H9 (cell line): ENCODE measurements around the gene MRTO4. TPM values are rescaled to one million over a fixed set of nuclear protein-coding genes. Genes with fewer than 3 reads are reported as not detected.
"Not testable (repeated sequence)": the region's sequence is repeated elsewhere in the genome, so short reads cannot be mapped to it uniquely, and the experiment has no call there.

Source experiments
- DNase-seq: peaks from one replicate; pipeline ENCODE4 v3.0.0-alpha.2; 2017
- H2AFZ ChIP-seq: one replicate; pipeline ENCODE4 v1.6.1; 2013; ENCODE audit warnings: mild to moderate bottlenecking, low read length, control low read depth, moderate library complexity
- H2AK5ac ChIP-seq: 2 replicates; pipeline ENCODE4 v1.6.1; 2013; ENCODE audit warnings: low read length, control low read depth, mixed read lengths; ENCODE audit not compliant: insufficient read length
- H2BK120ac ChIP-seq: one replicate; pipeline ENCODE4 v1.6.1; 2013; ENCODE audit warnings: low read depth, mild to moderate bottlenecking, low read length, control low read depth, inconsistent platforms; ENCODE audit not compliant: poor library complexity, severe bottlenecking
- H2BK12ac ChIP-seq: 2 replicates; pipeline ENCODE4 v1.6.1; 2013; ENCODE audit warnings: low read length, control low read depth, mixed read lengths, low read depth; ENCODE audit not compliant: insufficient read length
- H2BK15ac ChIP-seq: 2 replicates; pipeline ENCODE4 v1.6.1; 2013; ENCODE audit warnings: low read depth, low read length, control low read depth
- H2BK20ac ChIP-seq: one replicate; pipeline ENCODE4 v1.6.1; 2013; ENCODE audit warnings: low read depth, mild to moderate bottlenecking, low read length, control low read depth, inconsistent platforms; ENCODE audit not compliant: poor library complexity, severe bottlenecking
- H2BK5ac ChIP-seq: 2 replicates; pipeline ENCODE4 v1.6.1; 2013; ENCODE audit warnings: low read length, control low read depth, mixed read lengths; ENCODE audit not compliant: insufficient read length
- H3K14ac ChIP-seq: 2 replicates; pipeline ENCODE4 v1.6.1; 2013; ENCODE audit warnings: low read length, control low read depth; ENCODE audit not compliant: insufficient read depth
- H3K18ac ChIP-seq: 2 replicates; pipeline ENCODE4 v1.6.1; 2013; ENCODE audit warnings: low read depth, mild to moderate bottlenecking, mixed read lengths, low read length, control low read depth; ENCODE audit not compliant: insufficient read length
- H3K23ac ChIP-seq: 2 replicates; pipeline ENCODE4 v1.6.1; 2013; ENCODE audit warnings: low read length, control low read depth, mixed read lengths, low read depth; ENCODE audit not compliant: insufficient read length
- H3K23me2 ChIP-seq: 2 replicates; pipeline ENCODE4 v1.6.1; 2013; ENCODE audit warnings: low read depth, mild to moderate bottlenecking, mixed read lengths, low read length, control low read depth; ENCODE audit not compliant: insufficient read length, poor library complexity, severe bottlenecking
- H3K27ac ChIP-seq: 2 replicates; pipeline ENCODE4 v1.5.1; 2013; ENCODE audit warnings: low read length, control low read depth, mixed read lengths, low read depth; ENCODE audit not compliant: insufficient read length
- H3K27me3 ChIP-seq: 2 replicates; pipeline ENCODE4 v1.6.1; 2013; ENCODE audit warnings: low read length, control low read depth, inconsistent platforms; ENCODE audit not compliant: insufficient read depth
- H3K4ac ChIP-seq: 2 replicates; pipeline ENCODE4 v1.6.1; 2013; ENCODE audit warnings: low read depth, mild to moderate bottlenecking, control low read depth, inconsistent platforms, low read length, moderate library complexity
- H3K4me1 ChIP-seq: 2 replicates; pipeline ENCODE4 v1.6.1; 2013; ENCODE audit warnings: low read length, control low read depth, inconsistent platforms; ENCODE audit not compliant: insufficient read depth
- H3K4me2 ChIP-seq: 2 replicates; pipeline ENCODE4 v1.6.1; 2013; ENCODE audit warnings: low read length, control low read depth, mixed read lengths; ENCODE audit not compliant: insufficient read length, insufficient read depth
- H3K56ac ChIP-seq: 2 replicates; pipeline ENCODE4 v1.6.1; 2013; ENCODE audit warnings: low read depth, mild to moderate bottlenecking, mixed read lengths, low read length, control low read depth; ENCODE audit not compliant: insufficient read length
- H3K79me1 ChIP-seq: 2 replicates; pipeline ENCODE4 v1.6.1; 2013; ENCODE audit warnings: low read depth, mild to moderate bottlenecking, moderate library complexity, low read length, control low read depth, inconsistent platforms; ENCODE audit not compliant: insufficient read depth, poor library complexity, severe bottlenecking
- H3K79me2 ChIP-seq: 2 replicates; pipeline ENCODE4 v1.6.1; 2013; ENCODE audit warnings: low read length, control low read depth, inconsistent platforms; ENCODE audit not compliant: insufficient read depth
- H3K9ac ChIP-seq: 2 replicates; pipeline ENCODE4 v1.6.1; 2013; ENCODE audit warnings: low read length, control low read depth, mixed read lengths; ENCODE audit not compliant: insufficient read length; ENCODE audit errors: extremely low read depth
- H3K9me3 ChIP-seq: one replicate; pipeline ENCODE4 v1.6.1; 2013; ENCODE audit warnings: low read depth, low read length, inconsistent platforms; ENCODE audit not compliant: control insufficient read depth
- H3T11ph ChIP-seq: one replicate; pipeline ENCODE4 v1.6.1; 2013; ENCODE audit warnings: mild to moderate bottlenecking, low read length, control low read depth, inconsistent platforms
- H4K20me1 ChIP-seq: one replicate; pipeline ENCODE4 v1.6.1; 2013; ENCODE audit not compliant: control insufficient read depth, insufficient read length, insufficient read depth
- H4K5ac ChIP-seq: 2 replicates; pipeline ENCODE4 v1.6.1; 2013; ENCODE audit warnings: low read depth, mild to moderate bottlenecking, mixed read lengths, low read length, control low read depth; ENCODE audit not compliant: insufficient read length
- H4K8ac ChIP-seq: replicated peaks from 2 replicates; pipeline ENCODE4 v1.6.1; 2013; ENCODE audit warnings: low read length, control low read depth, mixed read lengths, low read depth; ENCODE audit not compliant: insufficient read length
- H4K91ac ChIP-seq: 2 replicates; pipeline ENCODE4 v1.6.1; 2013; ENCODE audit warnings: low read depth, mild to moderate bottlenecking, moderate library complexity, mixed read lengths, low read length, control low read depth; ENCODE audit not compliant: insufficient read length
- H3K27ac Mint-ChIP-seq, 3 experiments: 2 replicates in 2 of 3; 3 replicates in 1 of 3; pipeline ENCODE4 v1.8.0; 2020 to 2021; ENCODE audit warnings: mixed read lengths in 3 of 3, mild to moderate bottlenecking in 1 of 3, moderate library complexity in 1 of 3
- H3K27me3 Mint-ChIP-seq: 2 replicates; pipeline ENCODE4 v1.8.0; 2021; ENCODE audit warnings: low read depth, mild to moderate bottlenecking, moderate library complexity, mixed read lengths
- H3K36me3 Mint-ChIP-seq, 3 experiments: 2 replicates in 2 of 3; 3 replicates in 1 of 3; pipeline ENCODE4 v1.8.0; 2020 to 2021; ENCODE audit warnings: low read depth in 3 of 3, mixed read lengths in 3 of 3; ENCODE audit not compliant: insufficient read depth in 1 of 3
- H3K4me1 Mint-ChIP-seq, 2 experiments: 2 replicates each; pipeline ENCODE4 v1.8.0; 2020; ENCODE audit warnings: mixed read lengths in 2 of 2
- H3K4me3 Mint-ChIP-seq, 2 experiments: 2 replicates in 1 of 2; 3 replicates in 1 of 2; pipeline ENCODE4 v1.8.0; 2020 to 2021; ENCODE audit warnings: mild to moderate bottlenecking in 2 of 2, mixed read lengths in 2 of 2, moderate library complexity in 1 of 2
- H3K9me3 Mint-ChIP-seq, 2 experiments: 2 replicates in 1 of 2; 3 replicates in 1 of 2; pipeline ENCODE4 v1.8.0; 2020; ENCODE audit warnings: mild to moderate bottlenecking in 2 of 2, mixed read lengths in 2 of 2, moderate library complexity in 1 of 2
- CTCF ChIP-seq: fragments of 200-600 bp; sonication (generic); conservative IDR thresholded peaks from 3 replicates; pipeline ENCODE4 v1.8.0; 2021; ENCODE audit warnings: antibody characterized with exemption, mild to moderate bottlenecking
- WGBS: extraction: QIAGEN DNeasy Blood & Tissue Kit; methylation state at CpG from one replicate; pipeline ENCODE4 v1.1.7; 2013; ENCODE audit warnings: missing lambda C conversion rate, low lambda C conversion rate, mixed read lengths; ENCODE audit not compliant: insufficient read length; ENCODE audit errors: extremely low coverage; 5-methylcytosine and 5-hydroxymethylcytosine counted together
- total RNA-seq: library from RNA; stranded (reverse); gene quantifications from 2 replicates; pipeline ENCODE4 v1.2.1, GENCODE V29; 2021

MRTO4 gene
- total RNA-seq, 1 experiment from 2014 or later, result 78.3 TPM

- Histone ChIP-seq H3K27me3 (no peaks in the 10 kb centered on the region), H3K23me2 (peaks cover 11% of the 10 kb centered on the region), H3K23ac (no peak overlapping the region), H3K79me2 (peaks cover 12% of the 10 kb centered on the region; the same call in 1 of the 2 replicates), H3T11ph (no peak overlapping the region), H4K8ac (no peak overlapping the region), H2BK20ac (no peak overlapping the region), H2BK15ac (no peak overlapping the region), H3K27ac (no peak overlapping the region), H3K79me1 (peaks cover 2% of the 10 kb centered on the region), H3K4ac (no peak overlapping the region), H2AK5ac (no peak overlapping the region), H2BK5ac (no peak overlapping the region), H3K4me2 (no peak overlapping the region), H3K4me1 (no peaks in the 10 kb centered on the region), H3K18ac (no peak overlapping the region), H2AFZ (no peak overlapping the region), H4K91ac (no peak overlapping the region), H3K56ac (no peak overlapping the region), H2BK12ac (no peak overlapping the region), H3K9me3 (no peaks in the 10 kb centered on the region), H3K9ac (no peak overlapping the region), H3K14ac (no peak overlapping the region), H2BK120ac (no peak overlapping the region), H4K5ac (no peak overlapping the region), H4K20me1 (no peaks in the 10 kb centered on the region)
- peaks cover 18 to 19% of the 10 kb centered on the region in 2 experiments for H3K4me1 Mint-ChIP-seq
- no peak overlapping the region for H3K4me3 Mint-ChIP-seq
- H3K9me3 Mint-ChIP-seq, result no peaks in the 10 kb centered on the region
- no peak overlapping the region for H3K27ac Mint-ChIP-seq
- no peak for DNase-seq
- TF ChIP-seq CTCF, result no peak
- no CpG with 5 or more reads among the region's 1 CpG for WGBS
- no peaks in the 10 kb centered on the region for H3K27me3 Mint-ChIP-seq
- peaks cover 2 to 36% (median 32%) of the 10 kb centered on the region in 3 experiments; a peak in 6 of 7 replicates for H3K36me3 Mint-ChIP-seq
Measured at GRCh38 chr1:19213580-19213979, 38.0 kb upstream of the MRTO4 start.

GRCh38 chr1:19216585-19216984, 35.0 kb upstream of the MRTO4 start:
- not testable (repeated sequence) for H3K79me1 ChIP-seq, H3K4ac ChIP-seq, H3K4me1 Mint-ChIP-seq, H3K56ac ChIP-seq, H3K18ac ChIP-seq, H2AFZ ChIP-seq, H3K9ac ChIP-seq, H2BK120ac ChIP-seq, H3K23ac ChIP-seq, H3K23me2 ChIP-seq, H3K27ac ChIP-seq, H2BK5ac ChIP-seq, H2BK15ac ChIP-seq, H2BK20ac ChIP-seq, H2AK5ac ChIP-seq, H4K91ac ChIP-seq, H3K4me2 ChIP-seq, H3K79me2 ChIP-seq, H3K4me1 ChIP-seq, H3K9me3 ChIP-seq, H4K5ac ChIP-seq, H3K14ac ChIP-seq, H2BK12ac ChIP-seq, H3K27me3 ChIP-seq, H3K4me3 Mint-ChIP-seq, H4K20me1 ChIP-seq, DNase-seq, H3K27me3 Mint-ChIP-seq, H4K8ac ChIP-seq, H3K9me3 Mint-ChIP-seq, H3T11ph ChIP-seq
- peak overlapping the region in 1 of 3 experiments; percentile 27; a peak in 2 of 7 replicates for H3K27ac Mint-ChIP-seq
- WGBS, result no CpG with 5 or more reads among the region's 4 CpGs
- H3K36me3 Mint-ChIP-seq, result peaks cover 13 to 66% (median 55%) of the 10 kb centered on the region in 3 experiments; a peak in 6 of 7 replicates
